ENCODE measurements around the gene YIF1B. TPM values are rescaled to one million over a fixed set of nuclear protein-coding genes. Genes with fewer than 3 reads are reported as not detected.

The YIF1B gene
- total RNA-seq, 2 experiments from 2014 or later: 15.9 to 17.1 TPM

GRCh38 chr19:38308006-38308766 lies 7.6 kb downstream of the YIF1B start:
- TF ChIP-seq CTCF (IDR thresholded peaks at IDR 0.05): no peak
- DNase-seq (no peak), ATAC-seq (ENCODE audit: poor library complexity) (no peak)
- no peaks in the 10 kb centered on the region for H3K9me3 Mint-ChIP-seq
- H3K36me3 Mint-ChIP-seq (ENCODE audit: low read depth): peaks cover 33% of the 10 kb centered on the region
- H3K4me3 Mint-ChIP-seq: no peak overlapping the region
- no peak overlapping the region for H3K27ac ChIP-seq (ENCODE audit: low read depth in 1 of 2, low read length in 2 of 2)
- H3K36me3 ChIP-seq (ENCODE audit: insufficient read depth, low read length): peaks cover 20% of the 10 kb centered on the region
- intact Hi-C loops (cut with DNase I, micrococcal nuclease): no loop called here
- ChIA-PET CTCF (no interaction called here), POLR2A (no interaction called here)
- no peaks in the 10 kb centered on the region for H3K27me3 ChIP-seq (ENCODE audit: control insufficient read depth in 1 of 2, insufficient read depth in 2 of 2, low read length in 2 of 2)
- no peaks in the 10 kb centered on the region for H3K4me1 ChIP-seq (ENCODE audit: insufficient read depth, low read length)
- H3K4me1 Mint-ChIP-seq (ENCODE audit: low read depth): no peaks in the 10 kb centered on the region
- H3K27ac Mint-ChIP-seq: no peak overlapping the region
- H3K27me3 Mint-ChIP-seq: no peaks in the 10 kb centered on the region
- peaks cover 0 to 8% of the 10 kb centered on the region in 2 experiments for H3K9me3 ChIP-seq (ENCODE audit: control insufficient read depth in 1 of 2, insufficient read depth in 1 of 2, low read length in 2 of 2)
- no peak overlapping the region for H3K4me3 ChIP-seq (ENCODE audit: low read length)

DNA sequence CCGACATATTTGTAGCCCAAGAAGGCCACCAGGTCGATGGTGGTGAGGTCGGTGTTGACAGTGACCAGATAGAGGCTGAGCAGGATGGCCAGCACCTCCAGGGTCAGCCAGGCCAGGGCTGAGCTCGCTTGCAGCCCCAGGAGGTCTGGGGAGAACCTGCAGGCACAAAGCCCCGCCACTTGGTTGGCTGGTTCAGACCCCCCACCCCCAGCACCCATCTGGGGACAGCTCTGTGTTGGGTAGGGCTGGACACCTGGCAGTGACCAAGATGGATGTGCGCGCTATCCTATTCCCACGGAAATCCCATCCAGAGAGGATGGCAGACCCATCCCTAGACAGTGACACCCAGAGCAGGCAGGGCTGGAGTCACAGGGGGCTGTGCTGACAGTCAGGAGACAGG lies 8.2 kb downstream of the YIF1B start:
- H3K27ac Mint-ChIP-seq: no peak overlapping the region
- no peak overlapping the region for H3K4me3 ChIP-seq (ENCODE audit: low read length)
- no peak overlapping the region for H3K27ac ChIP-seq (ENCODE audit: low read depth in 1 of 2, low read length in 2 of 2)
- no peaks in the 10 kb centered on the region for H3K9me3 Mint-ChIP-seq
- TF ChIP-seq CTCF (IDR thresholded peaks at IDR 0.05): no peak
- ATAC-seq (ENCODE audit: poor library complexity) (no peak), DNase-seq (no peak)
- H3K4me1 Mint-ChIP-seq (ENCODE audit: low read depth): no peaks in the 10 kb centered on the region
- POLR2A ChIA-PET: no interaction called here
- peaks cover 33% of the 10 kb centered on the region for H3K36me3 Mint-ChIP-seq (ENCODE audit: low read depth)
- intact Hi-C loops (cut with DNase I, micrococcal nuclease): no loop called here
- H3K4me3 Mint-ChIP-seq: no peak overlapping the region
- H3K27me3 Mint-ChIP-seq: no peaks in the 10 kb centered on the region
- CTCF ChIA-PET: no interaction called here
- peaks cover 20% of the 10 kb centered on the region for H3K36me3 ChIP-seq (ENCODE audit: insufficient read depth, low read length)
- H3K4me1 ChIP-seq (ENCODE audit: insufficient read depth, low read length): no peaks in the 10 kb centered on the region
- peaks cover 0 to 8% of the 10 kb centered on the region in 2 experiments for H3K9me3 ChIP-seq (ENCODE audit: control insufficient read depth in 1 of 2, insufficient read depth in 1 of 2, low read length in 2 of 2)
- no peaks in the 10 kb centered on the region for H3K27me3 ChIP-seq (ENCODE audit: control insufficient read depth in 1 of 2, insufficient read depth in 2 of 2, low read length in 2 of 2)

GRCh38 chr19:38307076-38307475 lies 8.7 kb downstream of the YIF1B start:
- H3K9me3 Mint-ChIP-seq: no peaks in the 10 kb centered on the region
- ChIA-PET CTCF (no interaction called here), POLR2A (no interaction called here)
- peaks cover 0 to 8% of the 10 kb centered on the region in 2 experiments for H3K9me3 ChIP-seq (ENCODE audit: control insufficient read depth in 1 of 2, insufficient read depth in 1 of 2, low read length in 2 of 2)
- no peaks in the 10 kb centered on the region for H3K27me3 ChIP-seq (ENCODE audit: control insufficient read depth in 1 of 2, insufficient read depth in 2 of 2, low read length in 2 of 2)
- H3K4me3 Mint-ChIP-seq: no peak overlapping the region
- H3K36me3 ChIP-seq (ENCODE audit: insufficient read depth, low read length): peaks cover 20% of the 10 kb centered on the region
- no peak overlapping the region for H3K27ac ChIP-seq (ENCODE audit: low read depth in 1 of 2, low read length in 2 of 2)
- H3K27ac Mint-ChIP-seq: no peak overlapping the region
- H3K4me1 Mint-ChIP-seq (ENCODE audit: low read depth): no peaks in the 10 kb centered on the region
- H3K4me1 ChIP-seq (ENCODE audit: insufficient read depth, low read length): no peaks in the 10 kb centered on the region
- no peak overlapping the region for H3K4me3 ChIP-seq (ENCODE audit: low read length)
- no peak for TF ChIP-seq CTCF (IDR thresholded peaks at IDR 0.05)
- no peaks in the 10 kb centered on the region for H3K27me3 Mint-ChIP-seq
- peaks cover 33% of the 10 kb centered on the region for H3K36me3 Mint-ChIP-seq (ENCODE audit: low read depth)
- ATAC-seq (ENCODE audit: poor library complexity): no peak
- DNase-seq: no peak
- intact Hi-C loops (cut with DNase I, micrococcal nuclease): no loop called here
